BJ (cell line): ENCODE results near the gene ADCY10. TPM values are rescaled to one million over a fixed set of nuclear protein-coding genes. Genes with fewer than 3 reads are reported as not detected.

Source experiments
- CTCF ChIA-PET: fragments of 350-600 bp; formaldehyde crosslinking; extraction: SDS; loops from one replicate; lab custom pipeline; 2021; ENCODE audit warnings: antibody characterized with exemption, inconsistent platforms; lab: Yijun Ruan, JAX
- POLR2A ChIA-PET: fragments of 300-600 bp; sonication (Branson Sonifier 250); formaldehyde crosslinking; extraction: SDS; loops from one replicate; lab custom pipeline; 2021; ENCODE audit warnings: antibody characterized with exemption; lab: Charles Lee
- DNase-seq: peaks from one replicate; pipeline ENCODE4 v3.0.0-alpha.2; 2011; ENCODE audit warnings: low read depth
- H3K27me3 ChIP-seq: 2 replicates; pipeline ENCODE4 v1.6.0; 2011; ENCODE audit warnings: low read length; ENCODE audit not compliant: control insufficient read depth, insufficient read depth
- H3K36me3 ChIP-seq: 2 replicates; pipeline ENCODE4 v1.5.1; 2011; ENCODE audit warnings: low read length; ENCODE audit not compliant: control insufficient read depth, insufficient read depth
- H3K4me3 ChIP-seq: 2 replicates; pipeline ENCODE4 v1.5.1; 2011; ENCODE audit warnings: low read depth, mild to moderate bottlenecking, control low read depth, low read length
- CTCF ChIP-seq: IDR thresholded peaks from 2 replicates; pipeline ENCODE4 v1.5.1; 2011; ENCODE audit warnings: low read depth, mild to moderate bottlenecking, control low read depth, inconsistent platforms, low read length, moderate library complexity; ENCODE audit not compliant: insufficient read depth
- polyA plus RNA-seq: library from polyadenylated mRNA; depleted of rRNA; stranded (reverse); fragments of >200 nt; gene quantifications from 2 replicates; pipeline ENCODE4 v1.2.3, GENCODE V29; 2011

The ADCY10 gene
- polyA plus RNA-seq, 1 experiment, result 0.05 TPM

- Histone ChIP-seq H3K36me3 (no peaks in the 10 kb centered on the region), H3K4me3 (peak overlapping the region; percentile 99), H3K27me3 (no peaks in the 10 kb centered on the region)
- POLR2A ChIA-PET, result interaction anchor here (0.7 kb wide), 1 partner anchor 146 kb away, joined by 3 read pairs; no protein-coding TSS in a partner anchor
- TF ChIP-seq CTCF, result no peak
- no peak for DNase-seq
- CTCF ChIA-PET, result interaction anchor here (0.6 to 1.3 kb wide), 2 partner anchors 110 to 144 kb away, joined by 3 to 4 read pairs; no protein-coding TSS in a partner anchor
Measured at GRCh38 chr1:167937709-167938010, 23.7 kb upstream of the ADCY10 start.

- peak; percentile 37 for DNase-seq
- H3K27me3 ChIP-seq, result no peaks in the 10 kb centered on the region
- ChIA-PET CTCF (interaction anchor here (0.6 to 1.3 kb wide), 3 partner anchors 32 to 145 kb away, joined by 3 to 4 read pairs (median 3); no protein-coding TSS in a partner anchor), POLR2A (interaction anchor here (0.7 kb wide), 2 partner anchors 134 to 146 kb away, joined by 3 to 5 read pairs; no protein-coding TSS in a partner anchor)
- no peaks in the 10 kb centered on the region for H3K36me3 ChIP-seq
- peak within 1 kb of the TSS; percentile 99 for H3K4me3 ChIP-seq
- TF ChIP-seq CTCF, result no peak
Measured at GRCh38 chr1:167936930-167937708, 23.2 kb upstream of the ADCY10 start, which contains the start of gene MPC2. TSS of gene MPC2 (minus strand) at chr1:167937072. CDS start at chr1:167935841, 1,231 bp downstream.

- TF ChIP-seq CTCF, result no peak
- Histone ChIP-seq H3K36me3 (no peaks in the 10 kb centered on the region), H3K4me3 (peak within 1 kb of the TSS; percentile 99), H3K27me3 (no peaks in the 10 kb centered on the region)
- POLR2A ChIA-PET, result interaction anchor here (0.7 kb wide), 1 partner anchor 133 kb away, joined by 5 read pairs; no protein-coding TSS in a partner anchor
- CTCF ChIA-PET, result interaction anchor here (1.3 to 1.5 kb wide), 4 partner anchors 15 to 146 kb away, joined by 3 to 6 read pairs (median 4); no protein-coding TSS in a partner anchor
- DNase-seq, result peak; percentile 96
Measured at GRCh38 chr1:167936068-167936929, 22.4 kb upstream of the ADCY10 start, which contains the start of gene DCAF6. TSS of gene DCAF6 (plus strand) at chr1:167936683. CDS start at chr1:167936912, 229 bp downstream.

GRCh38 chr1:167935216-167936067, 21.5 kb upstream of the ADCY10 start:
- H3K4me3 ChIP-seq, result peak overlapping the region; percentile 99
- peak; percentile 7 for DNase-seq
- H3K27me3 ChIP-seq, result no peaks in the 10 kb centered on the region
- H3K36me3 ChIP-seq, result no peaks in the 10 kb centered on the region
- 0 out of 2 replicates have a peak, but pooled peaks have one; percentile 2 for TF ChIP-seq CTCF
- POLR2A ChIA-PET, result no interaction called here
- CTCF ChIA-PET, result interaction anchor here (1.1 to 1.5 kb wide), 5 partner anchors 16 to 147 kb away, joined by 3 to 6 read pairs (median 4); no protein-coding TSS in a partner anchor
